K562 (cell line): Measurements from ENCODE around the gene ZNF12. TPM values are rescaled to one million over a fixed set of nuclear protein-coding genes. Genes with fewer than 3 reads are reported as not detected.

Source experiments
- ATF2 ChIP-seq: sonication (generic); formaldehyde crosslinking; IDR thresholded peaks from 2 replicates; pipeline ENCODE4 v1.8.1; 2022; ENCODE audit warnings: missing genetic modification reagents
- DLX4 ChIP-seq: fragments of 250-450 bp; sonication (Bioruptor Pico); IDR thresholded peaks from 2 replicates; pipeline ENCODE4 v1.6.1; 2021; ENCODE audit warnings: mild to moderate bottlenecking
- HNRNPL ChIP-seq: fragments of 200-400 bp; formaldehyde crosslinking; IDR thresholded peaks from 2 replicates; pipeline ENCODE4 v1.6.1; 2017; ENCODE audit warnings: low read depth, mild to moderate bottlenecking, low read length
- MEF2A ChIP-seq: IDR thresholded peaks from 2 replicates; pipeline ENCODE4 v1.6.1; 2011; ENCODE audit warnings: low read depth, mild to moderate bottlenecking, low read length, moderate library complexity; ENCODE audit not compliant: control insufficient read depth
- NONO ChIP-seq, 2 experiments: fragments of 200-400 bp in 1 of 2; fragments of 450-650 bp in 1 of 2; formaldehyde crosslinking in 1 of 2; IDR thresholded peaks; 2 replicates each; pipeline ENCODE4 v1.6.1; 2017; ENCODE audit warnings: low read depth in 2 of 2, mild to moderate bottlenecking in 2 of 2, moderate library complexity in 2 of 2, low read length in 1 of 2
- NR2C1 ChIP-seq, 2 experiments: fragments of 450-650 bp; IDR thresholded peaks; 2 replicates each; pipeline ENCODE4 v1.6.1; 2017; ENCODE audit warnings: mild to moderate bottlenecking in 2 of 2, antibody characterized with exemption in 1 of 2, inconsistent platforms in 1 of 2, missing compliant biosample characterization in 1 of 2, missing genetic modification characterization in 1 of 2
- PRDM10 ChIP-seq: fragments of 450-650 bp; IDR thresholded peaks from 2 replicates; pipeline ENCODE4 v1.6.1; 2018; ENCODE audit not compliant: partially characterized antibody
- SP2 ChIP-seq: IDR thresholded peaks from 2 replicates; pipeline ENCODE4 v1.6.1; 2011; ENCODE audit warnings: mild to moderate bottlenecking, low read depth, low read length, moderate library complexity; ENCODE audit not compliant: poor library complexity, severe bottlenecking; ENCODE audit errors: extremely low read depth
- USF2 ChIP-seq: sonication (generic); formaldehyde crosslinking; IDR thresholded peaks from 2 replicates; pipeline ENCODE4 v1.5.0; 2020; ENCODE audit warnings: missing genetic modification reagents
- WHSC1 ChIP-seq: IDR thresholded peaks from one replicate; pipeline ENCODE4 v1.6.1; 2012; ENCODE audit warnings: low read length, control low read depth, inconsistent platforms
- ZFX ChIP-seq: sonication (generic); formaldehyde crosslinking; IDR thresholded peaks from 2 replicates; pipeline ENCODE4 v1.8.0; 2022; ENCODE audit warnings: mild to moderate bottlenecking, missing genetic modification reagents, moderate library complexity
- ZNF263 ChIP-seq: sonication (generic); formaldehyde crosslinking; IDR thresholded peaks from 2 replicates; pipeline ENCODE4 v1.8.0; 2022; ENCODE audit warnings: mild to moderate bottlenecking, missing genetic modification reagents, borderline replicate concordance
- ZNF592 ChIP-seq: fragments of 450-650 bp; IDR thresholded peaks from 2 replicates; pipeline ENCODE4 v1.6.1; 2017; ENCODE audit warnings: antibody characterized with exemption, mild to moderate bottlenecking
- ZNF830 ChIP-seq: fragments of 250-450 bp; sonication (Bioruptor Pico); IDR thresholded peaks from 2 replicates; pipeline ENCODE4 v1.5.0; 2021; ENCODE audit warnings: mild to moderate bottlenecking
- polyA plus RNA-seq, 8 experiments: library from polyadenylated mRNA; depleted of rRNA in 4 of 8; stranded (reverse) in 5 of 8; unstranded in 3 of 8; fragments of >200 nt; fragmentation: Nextera tagmentation in 2 of 8; fragmentation: Illumina TruSeq in 1 of 8; extraction: Ambion mirVana in 2 of 8; extraction: Trizol in 1 of 8; gene quantifications; 2 replicates each; pipeline versions ENCODE4 v1.2.1 to v1.2.3, GENCODE V29; 2011 to 2014; ENCODE audit warnings: inconsistent platforms in 1 of 8, missing spikeins in 1 of 8
- total RNA-seq, 7 experiments: library from RNA; depleted of rRNA in 6 of 7; stranded (reverse); fragments of >200 nt in 6 of 7; fragmentation: Illumina TruSeq in 2 of 7; extraction: Trizol in 2 of 7; gene quantifications; 2 replicates each; pipeline versions ENCODE4 v1.2.1 to v1.2.3, GENCODE V29; 2011 to 2021; ENCODE audit warnings: low replicate concordance in 1 of 7

Gene ZNF12
- total and polyA plus RNA-seq, 9 of the 15 experiments (the other 6 are each of a cell fraction or from before 2014, with no cell fraction given): 5.8 to 32.3 (median 18.9) TPM

- TF ChIP-seq ZNF592: peak; percentile 75
- TF ChIP-seq ZFX (CRISPR knock-in tag): peak; percentile 83
- TF ChIP-seq DLX4 (CRISPR knock-in tag): no peak
- TF ChIP-seq ATF2: no peak
- no peak for TF ChIP-seq WHSC1
- peak; percentile 46 to 56; a peak in 2 of 4 replicates for TF ChIP-seq NONO (IDR thresholded peaks at IDR 0.05; ENCODE audit: low read depth in 2 of 2, low read length in 1 of 2)
- TF ChIP-seq NR2C1 (IDR thresholded peaks at IDR 0.05): peak; percentile 62
- peak; percentile 51; the same call in 1 of the 2 replicates for TF ChIP-seq NR2C1 (tag; IDR thresholded peaks at IDR 0.05)
- no peak for TF ChIP-seq SP2
- no peak for TF ChIP-seq MEF2A
- TF ChIP-seq ZNF263: no peak
- no peak for TF ChIP-seq USF2 (CRISPR knock-in tag)
- TF ChIP-seq ZNF830 (CRISPR knock-in tag): no peak
- no peak for TF ChIP-seq HNRNPL
- peak; percentile 12 for TF ChIP-seq PRDM10
Measured at GRCh38 chr7:6706666-6707407, at the start of gene ZNF12 (continued).
